ENCODE measurements around the gene ARFIP2. TPM values are rescaled to one million over a fixed set of nuclear protein-coding genes. Genes with fewer than 3 reads are reported as not detected.
"Not testable (repeated sequence)": the region's sequence is repeated elsewhere in the genome, so short reads cannot be mapped to it uniquely, and the experiment has no call there.

ARFIP2 gene
- total and polyA plus RNA-seq, 8 donors: 30.5 to 92.0 (median 38.6) TPM

GRCh38 chr11:6523253-6523652 lies 42.1 kb upstream of the ARFIP2 start:
- no peak for DNase-seq
- no peaks in the 10 kb centered on the region for H3K9me3 ChIP-seq
- no peak for ATAC-seq
- H3K4me3 ChIP-seq: no peak overlapping the region
- H3K36me3 ChIP-seq: no peaks in the 10 kb centered on the region
- H3K27me3 ChIP-seq: no peaks in the 10 kb centered on the region
- 53 to 54% methylated on average over 1 of the region's 1 CpG for WGBS, 2 donors
- no peak overlapping the region for H3K27ac ChIP-seq
- no peak for TF ChIP-seq CTCF (IDR thresholded peaks at IDR 0.05)
- no peaks in the 10 kb centered on the region for H3K4me1 ChIP-seq
- intact Hi-C loops (cut with DNase I): no loop called here
- no peak for FAIRE-seq

- DNase-seq; H3K9me3 ChIP-seq; ATAC-seq; H3K27me3 ChIP-seq; H3K27ac ChIP-seq; intact Hi-C loops (cut with DNase I); H3K36me3 ChIP-seq; H3K4me1 ChIP-seq; H3K4me3 ChIP-seq; FAIRE-seq: not testable (repeated sequence)
- WGBS, 2 donors: 94 to 95% methylated on average over 3 of the region's 3 CpGs
These were observed 40.8 kb upstream of the ARFIP2 start for GRCh38 chr11:6521946-6522345.

- Histone ChIP-seq H3K4me1 (no peaks in the 10 kb centered on the region), H3K27me3 (no peaks in the 10 kb centered on the region), H3K27ac (no peak overlapping the region), H3K9me3 (no peaks in the 10 kb centered on the region), H3K4me3 (no peak overlapping the region), H3K36me3 (no peaks in the 10 kb centered on the region)
- ATAC-seq (no peak), DNase-seq (no peak), FAIRE-seq (no peak)
- intact Hi-C loops (cut with DNase I): no loop called here
- TF ChIP-seq CTCF (IDR thresholded peaks at IDR 0.05): no peak
- 71 to 83% methylated on average over 3 of the region's 3 CpGs for WGBS, 2 donors
These were observed 39.1 kb upstream of the ARFIP2 start for GRCh38 chr11:6520265-6520664.

- no peak for TF ChIP-seq CTCF (IDR thresholded peaks at IDR 0.05)
- Histone ChIP-seq H3K27ac (no peak overlapping the region), H3K27me3 (no peaks in the 10 kb centered on the region), H3K9me3 (no peaks in the 10 kb centered on the region), H3K4me3 (no peak overlapping the region), H3K36me3 (no peaks in the 10 kb centered on the region), H3K4me1 (no peaks in the 10 kb centered on the region)
- FAIRE-seq: no peak
- ATAC-seq: no peak
- no peak for DNase-seq
- intact Hi-C loops (cut with DNase I): no loop called here
These were observed 35.7 kb upstream of the ARFIP2 start for GRCh38 chr11:6516865-6517264.

GRCh38 chr11:6505577-6506240 lies 24.6 kb upstream of the ARFIP2 start:
- TF ChIP-seq CTCF (IDR thresholded peaks at IDR 0.05): peak; percentile 46 to 73 (median 59)
- intact Hi-C loops (cut with DNase I): loop anchor here in 1 of 3 donors (10.0 kb wide), 1 partner anchor 121 kb away; no protein-coding TSS in a partner anchor
- H3K27ac ChIP-seq: no peak overlapping the region
- ATAC-seq (peak in 3 of 4 donors; percentile 80 to 83 (median 82)), DNase-seq (peak in 1 of 6 donors; percentile 15), FAIRE-seq (peak; percentile 78)
- 52 to 54% methylated on average over 2 of the region's 2 CpGs for WGBS, 2 donors
- H3K4me1 ChIP-seq: no peaks in the 10 kb centered on the region
- no peaks in the 10 kb centered on the region for H3K9me3 ChIP-seq
- H3K36me3 ChIP-seq: peaks cover 0 to 14% (median 0%) of the 10 kb centered on the region in 3 donors
- no peak overlapping the region for H3K4me3 ChIP-seq
- no peaks in the 10 kb centered on the region for H3K27me3 ChIP-seq
